HG02759 (cell line): ENCODE measurements around the gene PNLIP.

Experiments
- ATAC-seq: cut with Tn5 transposase; IDR thresholded peaks from one replicate; pipeline ENCODE4 v1.9.1; 2021; ENCODE audit warnings: mild to moderate bottlenecking, moderate library complexity; ENCODE audit not compliant: unreplicated experiment

Gene PNLIP

GRCh38 chr10:116567335-116567734, 21.6 kb downstream of the PNLIP start:
- no peak for ATAC-seq

GRCh38 chr10:116574797-116575196, 29.1 kb downstream of the PNLIP start:
- ATAC-seq: no peak

- no peak for ATAC-seq
Measured at GRCh38 chr10:116587878-116588591, 42.3 kb downstream of the PNLIP start.

- no peak for ATAC-seq
Measured at GRCh38 chr10:116588995-116589394, 43.3 kb downstream of the PNLIP start.

GRCh38 chr10:116589926-116590325, 44.2 kb downstream of the PNLIP start:
- no peak for ATAC-seq

GRCh38 chr10:116590590-116591444, 45.1 kb downstream of the PNLIP start, which contains the start of gene PNLIPRP1:
Gene PNLIPRP1, plus strand, starts transcription at chr10:116590959. Its CDS starts 171 bp downstream, at chr10:116591130.
- ATAC-seq: no peak

- no peak for ATAC-seq
Measured at GRCh38 chr10:116593139-116593740, 47.5 kb downstream of the PNLIP start.

- ATAC-seq: no peak
Measured at GRCh38 chr10:116594525-116595035, 48.8 kb downstream of the PNLIP start.

GRCh38 chr10:116596062-116596461, 50.3 kb downstream of the PNLIP start:
- no peak for ATAC-seq

GRCh38 chr10:116597543-116597942, 51.8 kb downstream of the PNLIP start:
- ATAC-seq: no peak

- no peak for ATAC-seq
Measured at GRCh38 chr10:116598329-116598728, 52.6 kb downstream of the PNLIP start.

- no peak for ATAC-seq
Measured at GRCh38 chr10:116599991-116600390, 54.3 kb downstream of the PNLIP start.

- no peak for ATAC-seq
Measured at GRCh38 chr10:116602648-116603400, 57.1 kb downstream of the PNLIP start.

- no peak for ATAC-seq
Measured at GRCh38 chr10:116606061-116606483, 60.3 kb downstream of the PNLIP start.

- ATAC-seq: no peak
Measured at GRCh38 chr10:116607336-116607735, 61.6 kb downstream of the PNLIP start.

GRCh38 chr10:116608686-116609594, 63.2 kb downstream of the PNLIP start:
- ATAC-seq: no peak

- no peak for ATAC-seq
Measured at GRCh38 chr10:116610443-116611152, 64.9 kb downstream of the PNLIP start.

- no peak for ATAC-seq
Measured at GRCh38 chr10:116611153-116611545, 65.4 kb downstream of the PNLIP start.
